ENCODE measurements around the gene PLCB1.

The PLCB1 gene

GRCh38 chr20:8248051-8248450 lies 116.0 kb downstream of the PLCB1 start:
- no peak for DNase-seq

GRCh38 chr20:8249634-8250033 lies 117.6 kb downstream of the PLCB1 start:
- DNase-seq: no peak

GRCh38 chr20:8250539-8251200 lies 118.6 kb downstream of the PLCB1 start:
- DNase-seq: no peak

- no peak for DNase-seq
Measured at GRCh38 chr20:8251201-8251575, 119.1 kb downstream of the PLCB1 start.

- DNase-seq: no peak
Measured at GRCh38 chr20:8254911-8255582, 123.0 kb downstream of the PLCB1 start.

- no peak for DNase-seq
Measured at GRCh38 chr20:8255945-8256632, 124.0 kb downstream of the PLCB1 start.

DNA sequence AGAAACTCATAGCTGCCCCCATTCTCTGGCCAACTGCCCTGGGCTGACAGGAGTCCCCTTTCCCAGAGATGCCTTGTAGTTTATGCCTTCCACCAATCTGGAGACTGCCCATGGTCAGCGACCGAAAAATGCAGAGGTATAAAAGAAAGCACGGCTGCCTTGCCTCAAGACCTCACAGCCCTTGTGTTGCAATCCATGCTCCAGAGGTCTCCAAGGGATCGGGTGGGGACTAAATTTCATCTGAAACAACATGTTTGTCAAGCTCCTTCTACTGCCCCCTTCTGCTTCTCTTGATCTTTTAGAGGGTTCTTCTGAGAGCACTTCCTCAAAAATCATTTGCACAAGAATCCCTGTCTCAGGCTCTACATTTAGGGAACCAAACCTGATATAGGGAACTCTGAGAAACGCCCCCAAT lies 128.8 kb downstream of the PLCB1 start:
- DNase-seq: no peak

DNA sequence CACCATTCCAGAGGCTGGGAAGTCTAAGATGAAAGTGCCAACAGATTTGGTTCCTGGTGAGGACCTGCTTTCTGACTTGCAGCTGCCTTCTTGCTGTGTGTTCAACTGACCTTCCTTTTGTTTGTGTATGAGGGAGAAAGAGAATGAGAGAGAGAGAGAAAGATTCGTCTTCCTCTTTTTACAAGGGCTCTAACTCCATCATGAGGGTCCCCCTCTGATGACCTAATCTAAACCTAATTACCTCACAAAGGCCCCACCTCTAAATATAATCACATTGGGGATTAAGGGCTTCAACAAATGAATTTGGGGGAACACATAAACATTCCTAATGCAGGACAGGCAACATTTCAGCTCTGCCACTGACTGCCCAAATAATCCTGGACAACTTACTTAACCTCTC lies 130.7 kb downstream of the PLCB1 start:
- no peak for DNase-seq

- DNase-seq: no peak
Measured at GRCh38 chr20:8265588-8265987, 133.5 kb downstream of the PLCB1 start.

- DNase-seq: no peak
Measured at GRCh38 chr20:8267009-8267408, 134.9 kb downstream of the PLCB1 start.

GRCh38 chr20:8271727-8272126 lies 139.7 kb downstream of the PLCB1 start:
- DNase-seq: no peak

DNA sequence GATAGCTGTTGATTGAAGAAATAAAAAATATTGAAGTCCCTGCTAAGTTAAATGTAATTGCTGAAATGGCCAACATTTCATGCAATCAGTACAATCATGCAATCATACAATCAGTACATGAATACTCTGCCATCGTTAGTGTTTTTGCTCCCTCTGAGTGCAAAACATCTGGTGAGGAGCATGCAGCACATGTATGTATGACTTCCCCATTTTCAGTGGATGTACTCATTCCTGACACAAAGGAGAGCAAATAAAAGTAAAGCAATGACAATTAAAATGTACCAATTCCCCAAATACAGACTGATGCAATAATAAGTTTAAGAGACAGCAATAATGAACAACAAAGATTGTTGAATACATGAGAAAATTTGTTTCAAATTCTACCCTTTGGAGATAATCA lies 140.7 kb downstream of the PLCB1 start:
- DNase-seq: no peak

GRCh38 chr20:8284902-8285301 lies 152.8 kb downstream of the PLCB1 start:
- no peak for DNase-seq

GRCh38 chr20:8287340-8287739 lies 155.3 kb downstream of the PLCB1 start:
- DNase-seq: no peak

DNA sequence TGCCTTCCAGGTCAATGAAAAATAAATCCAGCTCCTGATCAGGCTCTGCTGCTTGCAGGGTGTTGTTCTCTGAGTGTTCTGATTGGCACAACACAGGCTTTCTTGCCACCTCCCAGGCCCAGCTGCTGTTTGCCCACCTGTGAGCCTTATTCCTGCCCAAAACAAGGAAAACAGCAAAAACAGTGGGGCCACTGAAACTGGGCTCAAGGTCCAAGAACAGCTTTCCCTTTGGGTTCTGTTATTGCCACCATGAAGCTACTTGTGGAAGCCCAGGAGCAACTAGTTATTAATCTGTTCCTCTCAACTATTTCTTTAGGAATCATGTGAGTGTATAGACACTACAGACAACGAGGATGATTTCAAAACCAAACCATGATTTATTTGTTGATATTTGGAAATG lies 159.1 kb downstream of the PLCB1 start:
- DNase-seq: peak in 1 of 14 donors; percentile 26

DNA sequence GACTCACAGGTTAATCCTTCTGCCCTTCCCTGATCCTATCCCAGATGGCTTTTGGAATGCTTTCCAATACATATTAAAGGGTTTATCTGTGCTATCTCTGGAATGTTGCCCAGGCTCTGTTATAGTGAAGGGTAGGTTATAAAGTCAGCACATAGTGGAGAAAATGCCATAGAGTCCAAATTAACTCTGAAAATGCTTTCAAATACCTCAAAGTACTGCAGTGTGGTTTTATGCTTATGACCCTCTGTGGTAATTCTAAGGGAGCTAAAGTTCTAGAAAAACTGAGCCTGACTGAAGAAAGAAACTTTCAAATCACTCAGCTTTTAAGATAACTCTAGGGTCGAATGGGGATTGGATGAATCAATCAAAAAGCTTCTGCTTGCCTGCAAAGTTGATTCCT lies 159.8 kb downstream of the PLCB1 start:
- no peak for DNase-seq

GRCh38 chr20:8292793-8293192 lies 160.7 kb downstream of the PLCB1 start:
- DNase-seq: no peak

GRCh38 chr20:8293750-8294149 lies 161.7 kb downstream of the PLCB1 start:
- DNase-seq: no peak

DNA sequence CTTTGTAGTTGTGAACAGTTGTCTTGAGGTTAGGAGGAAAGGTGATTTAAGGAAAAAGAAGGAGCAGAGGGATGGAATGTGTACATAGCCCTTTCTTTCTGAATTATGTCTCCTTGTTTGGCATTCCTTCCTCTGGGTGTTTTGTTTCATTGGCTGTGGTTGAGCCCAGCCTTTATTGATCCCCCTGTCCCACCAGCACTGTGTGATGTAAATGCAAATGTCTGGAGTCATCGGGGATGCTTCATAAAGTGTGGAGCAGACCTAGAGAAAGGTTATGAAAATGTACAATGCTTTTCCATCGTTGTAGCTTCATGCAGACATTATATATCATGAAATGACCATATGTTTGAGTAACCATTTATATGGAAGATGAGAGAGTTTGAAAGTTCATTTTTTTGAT lies 164.5 kb downstream of the PLCB1 start:
- DNase-seq: no peak

DNA sequence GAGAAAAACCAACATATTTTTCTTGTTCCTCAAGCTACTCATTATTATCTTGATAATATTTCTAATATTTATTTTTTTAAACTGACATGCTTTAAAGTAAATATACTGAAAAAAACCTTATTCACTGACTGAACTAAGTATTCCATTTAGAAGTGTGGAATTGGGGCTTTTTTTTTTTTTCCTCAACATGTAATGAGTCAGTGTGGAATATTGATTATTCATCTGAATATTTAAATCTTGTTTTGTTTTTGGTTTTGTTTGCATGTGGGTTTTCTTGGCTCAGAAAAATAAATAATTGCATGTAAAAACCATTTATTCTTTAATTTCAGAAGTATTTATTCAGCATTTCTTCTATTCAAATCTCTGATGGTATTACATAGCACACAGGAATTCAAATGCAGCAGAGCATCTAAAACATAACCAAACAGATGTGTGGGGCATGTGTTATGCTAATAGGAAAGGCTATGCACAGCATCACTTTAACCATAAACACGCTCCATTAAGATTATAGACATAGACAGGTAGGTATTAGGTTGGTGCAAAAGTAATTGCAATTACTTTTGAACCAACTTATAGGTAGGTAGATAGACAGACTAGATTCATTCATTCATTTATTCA lies 166.5 kb downstream of the PLCB1 start:
- DNase-seq: no peak

DNA sequence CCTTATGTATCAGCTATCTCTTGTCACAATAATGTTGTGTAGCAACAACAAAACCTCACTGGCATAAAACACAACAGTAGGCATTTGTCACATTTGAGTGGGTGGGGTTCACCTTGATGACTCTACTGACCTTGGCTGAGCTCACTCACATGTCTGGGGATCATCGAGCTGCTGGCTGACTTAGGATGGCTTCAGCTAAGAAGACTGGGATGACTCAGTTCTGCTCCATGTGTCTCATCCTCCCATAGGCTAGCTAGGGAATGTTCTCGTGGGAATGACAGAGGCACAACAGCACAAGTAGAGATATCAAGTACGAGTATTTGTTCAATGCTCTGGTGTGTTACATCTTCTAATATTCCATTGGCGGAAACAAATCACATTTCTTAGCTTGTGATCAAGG lies 167.9 kb downstream of the PLCB1 start:
- DNase-seq: no peak

DNA sequence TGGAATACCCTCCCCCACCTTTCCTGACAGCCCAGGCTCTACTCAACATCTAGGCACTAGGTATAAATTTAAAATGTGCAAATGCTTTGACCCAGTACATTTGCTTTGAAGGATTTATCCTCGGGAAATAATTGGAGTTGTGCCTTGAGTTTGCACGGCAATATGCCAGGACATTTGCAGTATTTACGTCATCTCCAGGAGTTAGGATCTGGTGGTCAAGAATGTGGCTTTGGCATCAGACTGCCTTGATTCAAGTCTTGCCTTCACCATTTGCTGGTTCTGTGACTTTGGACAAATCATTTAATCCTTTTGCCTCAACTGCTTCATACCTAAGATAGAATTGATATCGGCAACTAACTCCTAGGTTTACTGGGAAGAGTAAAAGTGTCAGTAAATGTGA lies 169.6 kb downstream of the PLCB1 start:
- peak in 1 of 14 donors; percentile 33 for DNase-seq

- peak in 1 of 14 donors; percentile 59 for DNase-seq
Measured at GRCh38 chr20:8303651-8304050, 171.6 kb downstream of the PLCB1 start.

Measured in C1 segment of cervical spinal cord (tissue), 14 donors.